MM.1S (cell line): ENCODE measurements around the gene ABCA2.

ENCODE experiments used
- DNase-seq: peaks from one replicate; pipeline ENCODE4 v3.0.0-alpha.2; 2015
- H2AFZ ChIP-seq: fragments of 300-600 bp; sonication (generic); 2 replicates; pipeline ENCODE4 v1.6.0; 2016; ENCODE audit warnings: antibody characterized with exemption, low read length
- H3F3A ChIP-seq: fragments of 300-600 bp; sonication (generic); 2 replicates; pipeline ENCODE4 v1.6.1; 2016; ENCODE audit warnings: mild to moderate bottlenecking, antibody characterized with exemption, low read length, moderate library complexity, mixed read lengths; ENCODE audit not compliant: insufficient read depth
- H3K27ac ChIP-seq: fragments of 300-600 bp; sonication (generic); 2 replicates; pipeline ENCODE4 v1.5.1; 2016; ENCODE audit warnings: mild to moderate bottlenecking, low read length
- H3K27me3 ChIP-seq: fragments of 300-600 bp; sonication (generic); replicated peaks from 2 replicates; pipeline ENCODE4 v1.6.0; 2016; ENCODE audit warnings: low read length; ENCODE audit not compliant: insufficient read depth
- H3K36me3 ChIP-seq: fragments of 300-600 bp; sonication (generic); replicated peaks from 2 replicates; pipeline ENCODE4 v1.6.1; 2016; ENCODE audit warnings: mild to moderate bottlenecking, low read length, mixed read lengths; ENCODE audit not compliant: insufficient read depth
- H3K4me1 ChIP-seq: fragments of 300-600 bp; sonication (generic); 2 replicates; pipeline ENCODE4 v1.6.1; 2016; ENCODE audit warnings: low read length, mixed read lengths
- H3K4me2 ChIP-seq: fragments of 300-600 bp; sonication (generic); 2 replicates; pipeline ENCODE4 v1.6.0; 2016; ENCODE audit warnings: low read depth, low read length
- H3K4me3 ChIP-seq: fragments of 300-600 bp; sonication (generic); 2 replicates; pipeline ENCODE4 v1.5.1; 2016; ENCODE audit warnings: low read length, mixed read lengths
- H3K79me2 ChIP-seq: fragments of 300-600 bp; sonication (generic); 2 replicates; pipeline ENCODE4 v1.6.1; 2016; ENCODE audit warnings: mixed run types, low read length, mixed read lengths
- H3K9ac ChIP-seq: fragments of 300-600 bp; sonication (generic); 2 replicates; pipeline ENCODE4 v1.6.1; 2016; ENCODE audit warnings: low read length, mixed read lengths
- H3K9me2 ChIP-seq: fragments of 300-600 bp; sonication (generic); replicated peaks from 2 replicates; pipeline ENCODE4 v1.6.1; 2016; ENCODE audit warnings: mild to moderate bottlenecking, low read length, mixed read lengths; ENCODE audit not compliant: insufficient read depth
- H3K9me3 ChIP-seq: fragments of 300-600 bp; sonication (generic); replicated peaks from 2 replicates; pipeline ENCODE4 v1.6.1; 2016; ENCODE audit warnings: mild to moderate bottlenecking, low read length, mixed read lengths; ENCODE audit not compliant: insufficient read depth
- H4K20me1 ChIP-seq: fragments of 300-600 bp; sonication (generic); 2 replicates; pipeline ENCODE4 v1.6.1; 2016; ENCODE audit warnings: mild to moderate bottlenecking, low read length, moderate library complexity, mixed read lengths; ENCODE audit not compliant: insufficient read depth
- EZH2 ChIP-seq: fragments of 300-600 bp; sonication (generic); optimal IDR thresholded peaks from 2 replicates; pipeline ENCODE3; 2017; ENCODE audit warnings: low read depth, mild to moderate bottlenecking, antibody characterized with exemption, low read length, mixed read lengths
- EZH2phosphoT487 ChIP-seq: fragments of 300-600 bp; sonication (generic); IDR thresholded peaks from 2 replicates; pipeline ENCODE4 v1.6.1; 2018; ENCODE audit warnings: antibody characterized with exemption, low read length
- TF ChIP-seq, protein P1 (sequence below): fragments of 300-600 bp; sonication (generic); IDR thresholded peaks from 2 replicates; pipeline ENCODE4 v1.5.1; 2016; ENCODE audit warnings: antibody characterized with exemption, low read length, mixed read lengths

The ABCA2 gene

GRCh38 chr9:136983656-136984314, 44.3 kb downstream of the ABCA2 start:
- no peak overlapping the region for H3K4me2 ChIP-seq
- H3K36me3 ChIP-seq, result no peaks in the 10 kb centered on the region
- H2AFZ ChIP-seq, result no peak overlapping the region
- peaks cover 90% of the 10 kb centered on the region for H3K27me3 ChIP-seq
- H3K4me1 ChIP-seq, result no peaks in the 10 kb centered on the region
- no peaks in the 10 kb centered on the region for H3K9me2 ChIP-seq
- no peaks in the 10 kb centered on the region for H3K9me3 ChIP-seq
- H3K27ac ChIP-seq, result no peak overlapping the region
- H3K79me2 ChIP-seq, result no peaks in the 10 kb centered on the region
- no peaks in the 10 kb centered on the region for H3F3A ChIP-seq
- no peaks in the 10 kb centered on the region for H4K20me1 ChIP-seq
- no peak for DNase-seq
- H3K9ac ChIP-seq, result no peak overlapping the region
- H3K4me3 ChIP-seq, result no peak overlapping the region
- TF ChIP-seq EZH2phosphoT487 (no peak), EZH2 (no peak)
- TF ChIP-seq, protein P1, sequence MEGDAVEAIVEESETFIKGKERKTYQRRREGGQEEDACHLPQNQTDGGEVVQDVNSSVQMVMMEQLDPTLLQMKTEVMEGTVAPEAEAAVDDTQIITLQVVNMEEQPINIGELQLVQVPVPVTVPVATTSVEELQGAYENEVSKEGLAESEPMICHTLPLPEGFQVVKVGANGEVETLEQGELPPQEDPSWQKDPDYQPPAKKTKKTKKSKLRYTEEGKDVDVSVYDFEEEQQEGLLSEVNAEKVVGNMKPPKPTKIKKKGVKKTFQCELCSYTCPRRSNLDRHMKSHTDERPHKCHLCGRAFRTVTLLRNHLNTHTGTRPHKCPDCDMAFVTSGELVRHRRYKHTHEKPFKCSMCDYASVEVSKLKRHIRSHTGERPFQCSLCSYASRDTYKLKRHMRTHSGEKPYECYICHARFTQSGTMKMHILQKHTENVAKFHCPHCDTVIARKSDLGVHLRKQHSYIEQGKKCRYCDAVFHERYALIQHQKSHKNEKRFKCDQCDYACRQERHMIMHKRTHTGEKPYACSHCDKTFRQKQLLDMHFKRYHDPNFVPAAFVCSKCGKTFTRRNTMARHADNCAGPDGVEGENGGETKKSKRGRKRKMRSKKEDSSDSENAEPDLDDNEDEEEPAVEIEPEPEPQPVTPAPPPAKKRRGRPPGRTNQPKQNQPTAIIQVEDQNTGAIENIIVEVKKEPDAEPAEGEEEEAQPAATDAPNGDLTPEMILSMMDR, result no peak

GRCh38 chr9:136983167-136983566, 44.9 kb downstream of the ABCA2 start:
- Histone ChIP-seq H3K27me3 (peaks cover 85% of the 10 kb centered on the region), H3K9me2 (no peaks in the 10 kb centered on the region), H3K27ac (no peak overlapping the region), H2AFZ (no peak overlapping the region), H3K4me3 (no peak overlapping the region), H3K4me1 (no peaks in the 10 kb centered on the region), H3K36me3 (no peaks in the 10 kb centered on the region), H3K79me2 (no peaks in the 10 kb centered on the region), H3F3A (no peaks in the 10 kb centered on the region), H3K9ac (no peak overlapping the region), H3K9me3 (no peaks in the 10 kb centered on the region), H3K4me2 (no peak overlapping the region), H4K20me1 (no peaks in the 10 kb centered on the region)
- DNase-seq, result no peak
- no peak for TF ChIP-seq EZH2phosphoT487
- TF ChIP-seq, protein P1, result no peak
- TF ChIP-seq EZH2, result no peak

- Histone ChIP-seq H3K9ac (no peak within 1 kb of the TSS), H3K36me3 (no peaks in the 10 kb centered on the region), H3K9me3 (no peaks in the 10 kb centered on the region), H3K27me3 (peaks cover 79% of the 10 kb centered on the region), H3K4me3 (no peak within 1 kb of the TSS), H3K27ac (no peak within 1 kb of the TSS), H3K4me1 (no peaks in the 10 kb centered on the region), H3K4me2 (no peak within 1 kb of the TSS), H3K79me2 (no peaks in the 10 kb centered on the region), H3F3A (no peaks in the 10 kb centered on the region), H3K9me2 (no peaks in the 10 kb centered on the region), H2AFZ (no peak within 1 kb of the TSS), H4K20me1 (no peaks in the 10 kb centered on the region)
- no peak for DNase-seq
- TF ChIP-seq, protein P1, result no peak
- TF ChIP-seq EZH2phosphoT487 (no peak), EZH2 (no peak)
These were observed 45.6 kb downstream of the ABCA2 start, which contains the start of gene LCNL1 for GRCh38 chr9:136982232-136983051. TSS of gene LCNL1 (plus strand) at chr9:136982993. CDS start at chr9:136983587, 594 bp downstream.
